B cell (primary cell): ENCODE data around the gene GPM6B. TPM values are rescaled to one million over a fixed set of nuclear protein-coding genes. Genes with fewer than 3 reads are reported as not detected.

Experiments
- ATAC-seq: fragments of 200-7000 bp; cut with Tn5 transposase; one replicate; pipeline ENCODE4 v1.10.0; 2021; ENCODE audit warnings: low read depth, mild to moderate bottlenecking, moderate number of reproducible peaks, moderate library complexity
- CTCF ChIA-PET: fragments of 350-600 bp; sonication (Branson Sonifier 250); formaldehyde crosslinking; loops from one replicate; lab custom pipeline; 2021; ENCODE audit warnings: antibody characterized with exemption, inconsistent platforms; lab: Charles Lee
- POLR2A ChIA-PET: fragments of 350-600 bp; sonication (Branson Sonifier 250); formaldehyde crosslinking; loops from one replicate; lab custom pipeline; 2021; ENCODE audit warnings: antibody characterized with exemption; lab: Charles Lee
- DNase-seq: peaks from one replicate; pipeline ENCODE4 v3.0.0; 2013
- H2AFZ ChIP-seq: 2 replicates; pipeline ENCODE4 v1.6.1; 2012; ENCODE audit warnings: mild to moderate bottlenecking, low read depth, low read length; ENCODE audit not compliant: insufficient read depth, poor library complexity, severe bottlenecking
- H3K27ac ChIP-seq, 2 donors: 1 replicate in 1 of 2; 2 replicates in 1 of 2; pipeline ENCODE4 v1.5.1; 2012 to 2013; ENCODE audit warnings: low read length in 2 of 2, mild to moderate bottlenecking in 2 of 2, moderate library complexity in 1 of 2
- H3K27me3 ChIP-seq, 4 experiments: fragments of 200-600 bp in 1 of 4; sonication (generic) in 1 of 4; replicated peaks in 1 of 4; 1 replicate in 2 of 4; 2 replicates in 2 of 4; pipeline versions ENCODE4 v1.6.1 to v1.7.0; 2013 to 2016; ENCODE audit warnings: low read length in 3 of 4, mild to moderate bottlenecking in 2 of 4, mixed read lengths in 1 of 4, moderate library complexity in 1 of 4; ENCODE audit not compliant: insufficient read depth in 4 of 4, control insufficient read depth in 3 of 4; ENCODE audit errors: control extremely low read depth in 1 of 4
- H3K36me3 ChIP-seq, 2 experiments: replicated peaks in 1 of 2; 1 replicate in 1 of 2; 2 replicates in 1 of 2; pipeline versions ENCODE4 v1.6.1 to v1.7.1; 2013; ENCODE audit warnings: low read length in 1 of 2; ENCODE audit not compliant: insufficient read depth in 2 of 2, control insufficient read depth in 1 of 2; ENCODE audit errors: control extremely low read depth in 1 of 2, extremely low read depth in 1 of 2
- H3K4me1 ChIP-seq, 2 donors: fragments of 200-600 bp in 1 of 2; sonication (generic) in 1 of 2; 1 replicate in 1 of 2; 2 replicates in 1 of 2; pipeline versions ENCODE4 v1.5.1 to v1.6.1; 2013 to 2017; ENCODE audit warnings: low read length in 2 of 2; ENCODE audit not compliant: control insufficient read depth in 2 of 2, insufficient read depth in 2 of 2
- H3K4me2 ChIP-seq: replicated peaks from 2 replicates; pipeline ENCODE3; 2012; ENCODE audit warnings: mild to moderate bottlenecking, low read depth, low read length; ENCODE audit not compliant: poor library complexity, severe bottlenecking
- H3K4me3 ChIP-seq, 5 experiments: fragments of 200-600 bp in 1 of 5; sonication (generic) in 1 of 5; 1 replicate in 3 of 5; 2 replicates in 2 of 5; pipeline versions ENCODE4 v1.5.1 to v1.7.0; 2011 to 2016; ENCODE audit warnings: low read length in 4 of 5, mild to moderate bottlenecking in 4 of 5, low read depth in 2 of 5, control low read depth in 1 of 5, moderate library complexity in 1 of 5; ENCODE audit not compliant: insufficient read depth in 1 of 5; ENCODE audit errors: control extremely low read depth in 1 of 5, extremely low read depth in 1 of 5
- H3K79me2 ChIP-seq: fragments of 200-600 bp; sonication (generic); one replicate; pipeline ENCODE4 v1.6.0; 2016; ENCODE audit warnings: low read length; ENCODE audit not compliant: control insufficient read depth, insufficient read depth
- H3K9ac ChIP-seq: fragments of 200-600 bp; sonication (generic); 2 replicates; pipeline ENCODE4 v1.6.1; 2017; ENCODE audit warnings: mild to moderate bottlenecking, low read length, moderate library complexity
- H3K9me3 ChIP-seq, 3 donors: one replicate each; pipeline versions ENCODE4 v1.6.1 to v1.7.1; 2013; ENCODE audit warnings: low read length in 2 of 3; ENCODE audit not compliant: control insufficient read depth in 2 of 3, insufficient read depth in 1 of 3; ENCODE audit errors: control extremely low read depth in 1 of 3
- H4K20me1 ChIP-seq: 2 replicates; pipeline ENCODE4 v1.6.0; 2012; ENCODE audit warnings: mild to moderate bottlenecking, low read length; ENCODE audit not compliant: insufficient read depth, control insufficient read depth, poor library complexity, severe bottlenecking
- H3K27ac Mint-ChIP-seq: one replicate; pipeline ENCODE4 v1.8.0; 2021; ENCODE audit warnings: mixed read lengths
- H3K27me3 Mint-ChIP-seq: one replicate; pipeline ENCODE4 v1.8.0; 2021; ENCODE audit warnings: mixed read lengths
- H3K4me1 Mint-ChIP-seq: one replicate; pipeline ENCODE4 v1.8.0; 2021; ENCODE audit warnings: mixed read lengths
- H3K4me3 Mint-ChIP-seq: one replicate; pipeline ENCODE4 v1.8.0; 2021; ENCODE audit warnings: mixed read lengths
- H3K9me3 Mint-ChIP-seq: one replicate; pipeline ENCODE4 v1.8.0; 2022; ENCODE audit warnings: mixed read lengths; ENCODE audit not compliant: insufficient read depth
- EZH2 ChIP-seq: IDR thresholded peaks from 2 replicates; pipeline ENCODE4 v1.6.1; 2012; ENCODE audit warnings: borderline replicate concordance, low read depth, mild to moderate bottlenecking, moderate library complexity, low read length; ENCODE audit not compliant: insufficient read depth, poor library complexity, severe bottlenecking
- WGBS: methylation state at CpG from one replicate; pipeline ENCODE4 v1.1.5; 2013; ENCODE audit warnings: missing lambda C conversion rate; ENCODE audit not compliant: insufficient coverage; 5-methylcytosine and 5-hydroxymethylcytosine counted together
- intact Hi-C: fragments of 100-400 bp; cut with micrococcal nuclease; formaldehyde crosslinking; loops from one replicate; pipeline ENCODE4 v1.10.0; 2022
- polyA plus RNA-seq: library from polyadenylated mRNA; depleted of rRNA; stranded (reverse); fragments of >200 nt; gene quantifications from 2 replicates; pipeline ENCODE4 v1.2.3, GENCODE V29; 2012
- total RNA-seq, 2 donors: library from RNA; stranded (reverse); fragments of 120-200 nt in 1 of 2; gene quantifications; 1 replicate in 1 of 2; 2 replicates in 1 of 2; pipeline versions ENCODE4 v1.2.3 to v1.2.4, GENCODE V29; 2013 to 2022
- TF ChIP-seq, protein P1 (sequence below): fragments of 200-600 bp; IDR thresholded peaks from one replicate; pipeline ENCODE4 v1.8.0; 2022; ENCODE audit warnings: antibody characterized with exemption, mild to moderate bottlenecking

GPM6B gene
- total and polyA plus RNA-seq, 2 donors (not counting 1 experiment from before 2014, with no cell fraction given), result not detected

DNA sequence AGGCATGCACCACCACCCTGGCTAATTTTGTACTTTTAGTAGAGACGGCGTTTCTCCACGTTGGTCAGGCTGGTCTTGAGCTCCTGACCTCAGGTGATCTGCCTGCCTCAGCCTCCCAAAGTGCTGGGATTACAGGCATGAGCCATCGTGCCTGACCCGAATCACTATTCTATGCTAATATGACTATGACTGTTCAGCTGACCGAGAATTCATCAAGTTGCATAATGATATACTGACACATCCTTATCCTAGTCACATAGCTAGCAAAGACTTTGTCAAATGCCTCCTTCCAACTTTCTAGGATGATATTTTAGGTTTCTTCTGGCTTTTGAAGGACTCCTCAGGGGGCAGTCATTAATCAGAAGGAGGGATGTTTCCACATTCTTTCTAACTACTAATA, 4.8 kb upstream of the GPM6B start:
- CTCF ChIA-PET, result no interaction called here
- Histone ChIP-seq H3K79me2 (no peaks in the 10 kb centered on the region), H3K27ac (no peak overlapping the region), H3K9ac (no peak overlapping the region), H3K4me3 (no peak overlapping the region), H3K4me2 (no peak overlapping the region), H3K4me1 (no peaks in the 10 kb centered on the region), H3K27me3 (peaks cover 0 to 2% (median 0%) of the 10 kb centered on the region in 4 experiments), H2AFZ (no peak overlapping the region), H3K36me3 (no peaks in the 10 kb centered on the region), H3K9me3 (no peaks in the 10 kb centered on the region), H4K20me1 (no peaks in the 10 kb centered on the region)
- ATAC-seq (no peak), DNase-seq (no peak)
- intact Hi-C loops, result no loop called here
- Mint-ChIP-seq H3K9me3 (no peaks in the 10 kb centered on the region), H3K4me3 (no peak overlapping the region), H3K27ac (no peak overlapping the region), H3K27me3 (peaks cover 6% of the 10 kb centered on the region), H3K4me1 (no peaks in the 10 kb centered on the region)
- TF ChIP-seq, protein P1, sequence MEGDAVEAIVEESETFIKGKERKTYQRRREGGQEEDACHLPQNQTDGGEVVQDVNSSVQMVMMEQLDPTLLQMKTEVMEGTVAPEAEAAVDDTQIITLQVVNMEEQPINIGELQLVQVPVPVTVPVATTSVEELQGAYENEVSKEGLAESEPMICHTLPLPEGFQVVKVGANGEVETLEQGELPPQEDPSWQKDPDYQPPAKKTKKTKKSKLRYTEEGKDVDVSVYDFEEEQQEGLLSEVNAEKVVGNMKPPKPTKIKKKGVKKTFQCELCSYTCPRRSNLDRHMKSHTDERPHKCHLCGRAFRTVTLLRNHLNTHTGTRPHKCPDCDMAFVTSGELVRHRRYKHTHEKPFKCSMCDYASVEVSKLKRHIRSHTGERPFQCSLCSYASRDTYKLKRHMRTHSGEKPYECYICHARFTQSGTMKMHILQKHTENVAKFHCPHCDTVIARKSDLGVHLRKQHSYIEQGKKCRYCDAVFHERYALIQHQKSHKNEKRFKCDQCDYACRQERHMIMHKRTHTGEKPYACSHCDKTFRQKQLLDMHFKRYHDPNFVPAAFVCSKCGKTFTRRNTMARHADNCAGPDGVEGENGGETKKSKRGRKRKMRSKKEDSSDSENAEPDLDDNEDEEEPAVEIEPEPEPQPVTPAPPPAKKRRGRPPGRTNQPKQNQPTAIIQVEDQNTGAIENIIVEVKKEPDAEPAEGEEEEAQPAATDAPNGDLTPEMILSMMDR, result no peak
- no peak for TF ChIP-seq EZH2
- WGBS, result 86% methylated on average over 3 of the region's 6 CpGs
- POLR2A ChIA-PET, result no interaction called here

DNA sequence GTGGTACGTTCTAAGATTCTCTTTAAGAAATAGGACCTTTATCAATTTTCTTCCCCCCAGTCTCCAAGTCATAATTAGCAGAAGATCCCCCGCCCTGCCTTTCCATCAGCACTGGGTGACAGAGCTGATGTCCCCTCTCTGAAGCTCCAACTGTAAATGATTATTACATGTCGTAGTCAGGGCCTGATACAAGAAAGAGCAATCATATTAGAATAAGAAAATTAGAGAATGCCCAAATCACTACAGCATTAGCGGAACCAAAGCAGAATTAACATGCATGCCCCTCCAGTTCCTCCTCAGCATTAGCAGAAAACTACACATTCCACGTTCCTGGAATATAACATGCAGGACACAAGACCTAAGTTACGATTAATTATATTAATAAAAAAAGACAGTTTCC, 717 bp downstream of the GPM6B start:
- H3K27me3 ChIP-seq, result peaks cover 0 to 8% (median 0%) of the 10 kb centered on the region in 4 experiments
- CTCF ChIA-PET, result no interaction called here
- DNase-seq (no peak), ATAC-seq (no peak)
- H2AFZ ChIP-seq, result no peak overlapping the region
- Mint-ChIP-seq H3K27me3 (peaks cover 6% of the 10 kb centered on the region), H3K27ac (no peak overlapping the region), H3K9me3 (no peaks in the 10 kb centered on the region), H3K4me3 (no peak overlapping the region), H3K4me1 (no peaks in the 10 kb centered on the region)
- H3K4me3 ChIP-seq, result no peak overlapping the region
- TF ChIP-seq EZH2, result no peak
- TF ChIP-seq, protein P1, result no peak
- H3K9ac ChIP-seq, result no peak overlapping the region
- H3K36me3 ChIP-seq, result no peaks in the 10 kb centered on the region
- intact Hi-C loops, result no loop called here
- no peak overlapping the region for H3K4me2 ChIP-seq
- H3K27ac ChIP-seq, result no peak overlapping the region
- WGBS, result no CpG with 5 or more reads among the region's 6 CpGs
- H4K20me1 ChIP-seq, result no peaks in the 10 kb centered on the region
- H3K4me1 ChIP-seq, result no peaks in the 10 kb centered on the region
- no peaks in the 10 kb centered on the region for H3K79me2 ChIP-seq
- POLR2A ChIA-PET, result no interaction called here
- H3K9me3 ChIP-seq, result no peaks in the 10 kb centered on the region
